K562 (cell line): Measurements from ENCODE around the gene FBLN7. TPM values are rescaled to one million over a fixed set of nuclear protein-coding genes. Genes with fewer than 3 reads are reported as not detected.

Experiments
- ATAC-seq: fragments of 200-7000 bp; cut with Tn5 transposase; 3 replicates; pipeline ENCODE4 v1.9.1; 2020; ENCODE audit warnings: moderate library complexity
- BruUV-seq: library from RNA; stranded (reverse); fragments of 400-500 nt; replicated peaks from 2 replicates; lab custom pipeline; 2021; lab: Mats Ljungman, UMichigan
- CTCF ChIA-PET: fragments of 300-600 bp; formaldehyde crosslinking; extraction: SDS; loops from one replicate; lab custom pipeline; 2021; ENCODE audit warnings: low intra/inter-chr PET ratio; lab: Yijun Ruan, JAX
- POLR2A ChIA-PET: fragments of 300-600, 350-650 bp; sonication (Branson Sonifier 250); formaldehyde crosslinking; extraction: SDS; loops from one replicate; lab custom pipeline; 2021; ENCODE audit warnings: antibody characterized with exemption, inconsistent platforms; lab: Yijun Ruan, JAX
- DNase-seq, 4 experiments: peaks; one replicate each; pipeline versions ENCODE4 v3.0.0 to v3.0.0-alpha.2; 2011 to 2018; ENCODE audit warnings: low spot score in 3 of 4, mixed read lengths in 3 of 4; ENCODE audit errors: extremely low read depth in 1 of 4
- FAIRE-seq: peaks from 2 replicates; lab custom pipeline; 2011; peaks lifted over from hg19 to GRCh38; lab: Jason Lieb, UNC
- H2AFZ ChIP-seq: 2 replicates; pipeline ENCODE4 v1.6.0; 2011; ENCODE audit warnings: low read depth, low read length, control low read depth, inconsistent platforms
- H3K27ac ChIP-seq: fragments of 200-600 bp; 3 replicates; pipeline ENCODE4 v1.8.0; 2011; ENCODE audit warnings: low read depth, mild to moderate bottlenecking, control low read depth, inconsistent platforms, low read length, moderate library complexity, mixed read lengths; ENCODE audit errors: extremely low read depth
- H3K27me3 ChIP-seq, 2 experiments: fragments of 300-600 bp in 1 of 2; 2 replicates in 1 of 2; 3 replicates in 1 of 2; pipeline versions ENCODE4 v1.6.0 to v1.8.0; 2011; ENCODE audit warnings: inconsistent platforms in 2 of 2, low read length in 2 of 2, mild to moderate bottlenecking in 1 of 2, mixed read lengths in 1 of 2, moderate library complexity in 1 of 2; ENCODE audit not compliant: control insufficient read depth in 2 of 2, insufficient read depth in 2 of 2
- H3K36me3 ChIP-seq: fragments of 300-600 bp; 3 replicates; pipeline ENCODE4 v1.8.0; 2011; ENCODE audit warnings: mild to moderate bottlenecking, low read length, inconsistent platforms; ENCODE audit not compliant: control insufficient read depth, insufficient read depth
- H3K4me1 ChIP-seq, 2 experiments: fragments of 200-600 bp in 1 of 2; replicated peaks in 1 of 2; 2 replicates in 1 of 2; 3 replicates in 1 of 2; pipeline versions ENCODE4 v1.5.1 to v1.8.0; 2011; ENCODE audit warnings: inconsistent platforms in 2 of 2, low read length in 2 of 2, mild to moderate bottlenecking in 1 of 2, mixed read lengths in 1 of 2, moderate library complexity in 1 of 2; ENCODE audit not compliant: control insufficient read depth in 2 of 2, insufficient read depth in 2 of 2
- H3K4me2 ChIP-seq: 2 replicates; pipeline ENCODE4 v1.6.1; 2011; ENCODE audit warnings: low read length, control low read depth, inconsistent platforms, mixed read lengths; ENCODE audit not compliant: insufficient read depth
- H3K4me3 ChIP-seq: fragments of 200-600 bp; sonication (generic), shearing (Covaris generic); 2 replicates; pipeline ENCODE4 v1.5.1; 2016; ENCODE audit warnings: control low read depth, inconsistent platforms
- H3K79me2 ChIP-seq: fragments of 200-600 bp; 3 replicates; pipeline ENCODE4 v1.8.0; 2011; ENCODE audit warnings: low read length, inconsistent platforms; ENCODE audit not compliant: control insufficient read depth, insufficient read depth
- H3K9ac ChIP-seq, 2 experiments: 2 replicates each; pipeline versions ENCODE4 v1.6.0 to v1.6.1; 2011; ENCODE audit warnings: low read depth in 2 of 2, low read length in 2 of 2, control low read depth in 1 of 2, inconsistent platforms in 1 of 2, mild to moderate bottlenecking in 1 of 2, mixed read lengths in 1 of 2; ENCODE audit not compliant: insufficient read depth in 1 of 2
- H3K9me1 ChIP-seq: one replicate; pipeline ENCODE4 v1.6.0; 2011; ENCODE audit warnings: inconsistent platforms, mild to moderate bottlenecking, low read length, moderate library complexity; ENCODE audit not compliant: control insufficient read depth, insufficient read depth
- H3K9me3 ChIP-seq: replicated peaks from 2 replicates; pipeline ENCODE4 v1.5.1; 2011; ENCODE audit warnings: low read depth, low read length, inconsistent platforms; ENCODE audit not compliant: control insufficient read depth, insufficient read depth
- H4K20me1 ChIP-seq: replicated peaks from 2 replicates; pipeline ENCODE4 v1.6.1; 2011; ENCODE audit warnings: low read length, inconsistent platforms, mixed read lengths; ENCODE audit not compliant: control insufficient read depth, insufficient read depth
- C11orf30 ChIP-seq: fragments of 450-650 bp; IDR thresholded peaks from 2 replicates; pipeline ENCODE4 v1.6.1; 2016; ENCODE audit warnings: low read depth, mild to moderate bottlenecking
- CHD1 ChIP-seq: fragments of 200-600 bp; sonication (generic); IDR thresholded peaks from one replicate; pipeline ENCODE4 v1.6.1; 2012; ENCODE audit warnings: mild to moderate bottlenecking, moderate library complexity, low read length, inconsistent platforms
- CHD4 ChIP-seq: fragments of 200-600 bp; sonication (generic); IDR thresholded peaks from 3 replicates; pipeline ENCODE4 v1.6.1; 2012; ENCODE audit warnings: low read depth, mild to moderate bottlenecking, mixed read lengths, low read length, inconsistent platforms; ENCODE audit not compliant: insufficient read depth, insufficient replicate concordance, poor library complexity, severe bottlenecking
- FOXJ2 ChIP-seq: fragments of 200-800 bp; sonication (Bioruptor generic); IDR thresholded peaks from 2 replicates; pipeline ENCODE4 v1.6.1; 2016; ENCODE audit warnings: missing genetic modification characterization, missing compliant biosample characterization
- RB1 ChIP-seq: fragments of 450-650 bp; IDR thresholded peaks from 2 replicates; pipeline ENCODE4 v1.6.1; 2017; ENCODE audit warnings: low read depth, mild to moderate bottlenecking
- SMAD4 ChIP-seq: fragments of 250-450 bp; sonication (Bioruptor Pico); conservative IDR thresholded peaks from 2 replicates; pipeline ENCODE4 v1.8.0; 2021; ENCODE audit warnings: inconsistent platforms, mild to moderate bottlenecking, moderate library complexity
- SMARCA5 ChIP-seq: fragments of 450-650 bp; IDR thresholded peaks from 2 replicates; pipeline ENCODE4 v1.6.1; 2016
- SREBF2 ChIP-seq: sonication (generic); formaldehyde crosslinking; IDR thresholded peaks from 2 replicates; pipeline ENCODE4 v1.4.0; 2020; ENCODE audit warnings: mild to moderate bottlenecking, missing genetic modification reagents
- SUPT5H ChIP-seq: fragments of 450-650 bp; IDR thresholded peaks from 2 replicates; pipeline ENCODE4 v1.6.1; 2016
- ZNF316 ChIP-seq: fragments of 450-650 bp; IDR thresholded peaks from 2 replicates; pipeline ENCODE4 v1.6.1; 2016
- WGBS: fragments of 100-300 bp; shearing (Covaris generic); methylation state at CpG from one replicate; pipeline ENCODE4 v1.1.6; 2016; ENCODE audit warnings: low coverage, mixed read lengths; ENCODE audit not compliant: insufficient coverage; ENCODE audit errors: missing lambda C conversion rate; 5-methylcytosine and 5-hydroxymethylcytosine counted together
- in situ Hi-C: fragments of 300-500 bp; cut with MboI; formaldehyde crosslinking; loops from 4 replicates; pipeline ENCODE4 v1.15.0; 2018; ENCODE audit warnings: inconsistent platforms, mixed read lengths
- intact Hi-C: fragments of 100-400 bp; cut with micrococcal nuclease; formaldehyde crosslinking; loops from 2 replicates; pipeline ENCODE4 v1.14.2; 2022
- polyA plus RNA-seq, 8 experiments: library from polyadenylated mRNA; depleted of rRNA in 4 of 8; stranded (reverse) in 5 of 8; unstranded in 3 of 8; fragments of >200 nt; fragmentation: Nextera tagmentation in 2 of 8; fragmentation: Illumina TruSeq in 1 of 8; extraction: Ambion mirVana in 2 of 8; extraction: Trizol in 1 of 8; gene quantifications; 2 replicates each; pipeline versions ENCODE4 v1.2.1 to v1.2.3, GENCODE V29; 2011 to 2014; ENCODE audit warnings: inconsistent platforms in 1 of 8, missing spikeins in 1 of 8
- total RNA-seq, 7 experiments: library from RNA; depleted of rRNA in 6 of 7; stranded (reverse); fragments of >200 nt in 6 of 7; fragmentation: Illumina TruSeq in 2 of 7; extraction: Trizol in 2 of 7; gene quantifications; 2 replicates each; pipeline versions ENCODE4 v1.2.1 to v1.2.3, GENCODE V29; 2011 to 2021; ENCODE audit warnings: low replicate concordance in 1 of 7
- TF ChIP-seq, protein P1 (sequence below): fragments of 450-650 bp; IDR thresholded peaks from 2 replicates; pipeline ENCODE4 v1.6.1; 2016; ENCODE audit warnings: missing biosample characterization, missing genetic modification characterization
- TF ChIP-seq, protein P2 (sequence below): sonication (generic); formaldehyde crosslinking; IDR thresholded peaks from 2 replicates; pipeline ENCODE4 v1.8.1; 2023; ENCODE audit warnings: mild to moderate bottlenecking, missing genetic modification reagents
- TF ChIP-seq, protein P3 (sequence below): sonication (generic); formaldehyde crosslinking; IDR thresholded peaks from 2 replicates; pipeline ENCODE4 v1.5.0; 2020; ENCODE audit warnings: missing genetic modification reagents
- TF ChIP-seq, protein P4 (sequence below): fragments of 250-450 bp; sonication (Bioruptor Pico); IDR thresholded peaks from 2 replicates; pipeline ENCODE4 v1.4.0; 2020
- TF ChIP-seq, protein P5 (sequence below): fragments of 250-450 bp; sonication (Bioruptor Pico); IDR thresholded peaks from 2 replicates; pipeline ENCODE4 v1.4.0; 2020; ENCODE audit warnings: mild to moderate bottlenecking, moderate library complexity, borderline replicate concordance

Gene FBLN7
- total and polyA plus RNA-seq, 9 of the 15 experiments (the other 6 are each of a cell fraction or from before 2014, with no cell fraction given): 0.13 TPM; not detected in 8

DNA sequence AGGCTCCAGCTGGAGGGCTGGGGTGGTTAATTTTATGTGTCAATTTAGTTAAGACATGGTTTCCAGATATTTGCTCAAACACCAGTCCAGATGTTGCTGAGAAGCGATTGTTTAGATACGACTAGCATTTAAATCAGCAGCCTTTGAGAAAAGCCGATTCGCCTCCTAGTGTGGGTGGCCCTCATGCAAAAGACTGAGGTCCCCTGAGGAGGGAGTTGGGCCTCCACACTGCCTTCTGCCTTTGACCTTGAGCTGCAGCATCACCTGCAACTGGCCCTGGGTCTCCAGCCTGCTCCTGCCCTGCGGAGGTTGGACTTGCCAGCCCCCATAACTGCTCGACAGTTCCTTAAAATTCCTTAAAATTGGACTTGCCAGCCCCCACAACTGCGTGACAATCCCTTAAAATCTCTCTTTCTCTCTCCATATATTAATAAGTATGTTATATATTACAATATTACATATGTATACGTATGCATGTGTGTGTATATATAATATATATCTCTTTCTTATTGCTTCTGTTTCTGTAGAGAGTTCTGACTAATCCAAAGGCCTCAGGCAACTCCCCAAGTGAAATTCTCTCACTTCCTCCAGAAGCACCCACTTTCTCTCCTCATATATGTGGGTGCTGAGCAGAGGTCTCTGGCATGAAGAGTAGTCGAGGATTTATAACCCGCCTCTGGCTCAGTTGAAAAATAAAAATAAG lies 14.4 kb downstream of the FBLN7 start (continued):
- no peak for TF ChIP-seq CHD4
- TF ChIP-seq, protein P1, sequence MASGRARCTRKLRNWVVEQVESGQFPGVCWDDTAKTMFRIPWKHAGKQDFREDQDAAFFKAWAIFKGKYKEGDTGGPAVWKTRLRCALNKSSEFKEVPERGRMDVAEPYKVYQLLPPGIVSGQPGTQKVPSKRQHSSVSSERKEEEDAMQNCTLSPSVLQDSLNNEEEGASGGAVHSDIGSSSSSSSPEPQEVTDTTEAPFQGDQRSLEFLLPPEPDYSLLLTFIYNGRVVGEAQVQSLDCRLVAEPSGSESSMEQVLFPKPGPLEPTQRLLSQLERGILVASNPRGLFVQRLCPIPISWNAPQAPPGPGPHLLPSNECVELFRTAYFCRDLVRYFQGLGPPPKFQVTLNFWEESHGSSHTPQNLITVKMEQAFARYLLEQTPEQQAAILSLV: no peak
- TF ChIP-seq CHD1: no peak
- TF ChIP-seq, protein P2, sequence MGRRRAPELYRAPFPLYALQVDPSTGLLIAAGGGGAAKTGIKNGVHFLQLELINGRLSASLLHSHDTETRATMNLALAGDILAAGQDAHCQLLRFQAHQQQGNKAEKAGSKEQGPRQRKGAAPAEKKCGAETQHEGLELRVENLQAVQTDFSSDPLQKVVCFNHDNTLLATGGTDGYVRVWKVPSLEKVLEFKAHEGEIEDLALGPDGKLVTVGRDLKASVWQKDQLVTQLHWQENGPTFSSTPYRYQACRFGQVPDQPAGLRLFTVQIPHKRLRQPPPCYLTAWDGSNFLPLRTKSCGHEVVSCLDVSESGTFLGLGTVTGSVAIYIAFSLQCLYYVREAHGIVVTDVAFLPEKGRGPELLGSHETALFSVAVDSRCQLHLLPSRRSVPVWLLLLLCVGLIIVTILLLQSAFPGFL (CRISPR knock-in tag): no peak
- no peak for TF ChIP-seq SMARCA5
- TF ChIP-seq FOXJ2: no peak

DNA sequence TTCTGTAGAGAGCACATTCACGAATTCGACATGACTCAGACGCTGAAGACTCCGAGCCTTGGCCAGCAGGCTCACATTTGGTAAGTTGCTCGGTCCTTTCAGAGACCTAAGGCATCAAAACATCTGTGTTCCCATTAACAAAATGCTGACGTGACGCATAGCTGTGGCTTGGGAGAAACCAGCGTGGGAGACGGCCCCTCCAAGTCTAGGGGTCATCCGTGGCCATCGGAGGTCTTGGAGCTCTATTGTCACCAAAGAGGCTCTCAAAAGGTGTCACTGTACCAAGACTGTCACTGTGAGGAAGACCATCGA lies 14.9 kb downstream of the FBLN7 start:
- ChIA-PET CTCF (no interaction called here), POLR2A (interaction anchor here (0.7 to 1.3 kb wide), 4 partner anchors 9 to 419 kb away, joined by 3 read pairs; no protein-coding TSS in a partner anchor)
- Histone ChIP-seq H3K36me3 (no peaks in the 10 kb centered on the region), H3K9me3 (no peaks in the 10 kb centered on the region), H3K9me1 (no peaks in the 10 kb centered on the region), H3K4me3 (no peak overlapping the region), H4K20me1 (no peaks in the 10 kb centered on the region), H3K9ac (no peak overlapping the region), H3K27me3 (peaks cover 21 to 74% of the 10 kb centered on the region in 2 experiments), H3K4me2 (no peak overlapping the region), H2AFZ (no peak overlapping the region), H3K79me2 (no peaks in the 10 kb centered on the region), H3K27ac (no peak overlapping the region), H3K4me1 (peaks cover 0 to 14% of the 10 kb centered on the region in 2 experiments; a peak in 3 of 5 replicates)
- in situ Hi-C loops: no loop called here
- 11% methylated on average over 12 of the region's 12 CpGs for WGBS
- intact Hi-C loops: no loop called here
- no peak for ATAC-seq
- BruUV-seq: no TSS peak
- DNase-seq: no peak
- no peak for FAIRE-seq
- TF ChIP-seq SMAD4 (CRISPR knock-in tag): no peak
- TF ChIP-seq SREBF2 (CRISPR knock-in tag): no peak
- TF ChIP-seq, protein P3, sequence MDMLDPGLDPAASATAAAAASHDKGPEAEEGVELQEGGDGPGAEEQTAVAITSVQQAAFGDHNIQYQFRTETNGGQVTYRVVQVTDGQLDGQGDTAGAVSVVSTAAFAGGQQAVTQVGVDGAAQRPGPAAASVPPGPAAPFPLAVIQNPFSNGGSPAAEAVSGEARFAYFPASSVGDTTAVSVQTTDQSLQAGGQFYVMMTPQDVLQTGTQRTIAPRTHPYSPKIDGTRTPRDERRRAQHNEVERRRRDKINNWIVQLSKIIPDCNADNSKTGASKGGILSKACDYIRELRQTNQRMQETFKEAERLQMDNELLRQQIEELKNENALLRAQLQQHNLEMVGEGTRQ: no peak
- TF ChIP-seq, protein P4, sequence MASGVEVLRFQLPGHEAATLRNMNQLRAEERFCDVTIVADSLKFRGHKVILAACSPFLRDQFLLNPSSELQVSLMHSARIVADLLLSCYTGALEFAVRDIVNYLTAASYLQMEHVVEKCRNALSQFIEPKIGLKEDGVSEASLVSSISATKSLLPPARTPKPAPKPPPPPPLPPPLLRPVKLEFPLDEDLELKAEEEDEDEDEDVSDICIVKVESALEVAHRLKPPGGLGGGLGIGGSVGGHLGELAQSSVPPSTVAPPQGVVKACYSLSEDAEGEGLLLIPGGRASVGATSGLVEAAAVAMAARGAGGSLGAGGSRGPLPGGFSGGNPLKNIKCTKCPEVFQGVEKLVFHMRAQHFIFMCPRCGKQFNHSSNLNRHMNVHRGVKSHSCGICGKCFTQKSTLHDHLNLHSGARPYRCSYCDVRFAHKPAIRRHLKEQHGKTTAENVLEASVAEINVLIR (CRISPR knock-in tag): no peak
- peak; percentile 78 for TF ChIP-seq ZNF316
- TF ChIP-seq SUPT5H: no peak
- TF ChIP-seq C11orf30: peak; percentile 64
- TF ChIP-seq, protein P5, sequence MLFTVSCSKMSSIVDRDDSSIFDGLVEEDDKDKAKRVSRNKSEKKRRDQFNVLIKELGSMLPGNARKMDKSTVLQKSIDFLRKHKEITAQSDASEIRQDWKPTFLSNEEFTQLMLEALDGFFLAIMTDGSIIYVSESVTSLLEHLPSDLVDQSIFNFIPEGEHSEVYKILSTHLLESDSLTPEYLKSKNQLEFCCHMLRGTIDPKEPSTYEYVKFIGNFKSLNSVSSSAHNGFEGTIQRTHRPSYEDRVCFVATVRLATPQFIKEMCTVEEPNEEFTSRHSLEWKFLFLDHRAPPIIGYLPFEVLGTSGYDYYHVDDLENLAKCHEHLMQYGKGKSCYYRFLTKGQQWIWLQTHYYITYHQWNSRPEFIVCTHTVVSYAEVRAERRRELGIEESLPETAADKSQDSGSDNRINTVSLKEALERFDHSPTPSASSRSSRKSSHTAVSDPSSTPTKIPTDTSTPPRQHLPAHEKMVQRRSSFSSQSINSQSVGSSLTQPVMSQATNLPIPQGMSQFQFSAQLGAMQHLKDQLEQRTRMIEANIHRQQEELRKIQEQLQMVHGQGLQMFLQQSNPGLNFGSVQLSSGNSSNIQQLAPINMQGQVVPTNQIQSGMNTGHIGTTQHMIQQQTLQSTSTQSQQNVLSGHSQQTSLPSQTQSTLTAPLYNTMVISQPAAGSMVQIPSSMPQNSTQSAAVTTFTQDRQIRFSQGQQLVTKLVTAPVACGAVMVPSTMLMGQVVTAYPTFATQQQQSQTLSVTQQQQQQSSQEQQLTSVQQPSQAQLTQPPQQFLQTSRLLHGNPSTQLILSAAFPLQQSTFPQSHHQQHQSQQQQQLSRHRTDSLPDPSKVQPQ (CRISPR knock-in tag): no peak
- no peak for TF ChIP-seq RB1
